Esophagus squamous epithelium (tissue), 4 donors: ENCODE data around the gene PLBD2.

ENCODE experiments used
- CTCF ChIP-seq, 6 experiments: fragments of 450-650 bp in 4 of 6; fragments of 200-600 bp in 2 of 6; sonication (generic) in 2 of 6; IDR thresholded peaks; one replicate each; pipeline ENCODE4 v1.5.1; 2016 to 2019; ENCODE audit warnings: antibody characterized with exemption in 6 of 6, mild to moderate bottlenecking in 4 of 6, moderate library complexity in 4 of 6
- POLR2A ChIP-seq, 4 donors: fragments of 450-650 bp; IDR thresholded peaks; one replicate each; pipeline ENCODE4 v1.6.1; 2017; ENCODE audit warnings: antibody characterized with exemption in 4 of 4, mild to moderate bottlenecking in 4 of 4, moderate library complexity in 3 of 4

- TF ChIP-seq CTCF (IDR thresholded peaks at IDR 0.05): no peak
- TF ChIP-seq POLR2A (IDR thresholded peaks at IDR 0.05): no peak
Observed at GRCh38 chr12:113373440-113373839, 15.1 kb downstream of the PLBD2 start.
